Lung (tissue), 12 donors: Measurements from ENCODE around the gene ATP12A. TPM values are rescaled to one million over a fixed set of nuclear protein-coding genes. Genes with fewer than 3 reads are reported as not detected.

Experiments used
- ATAC-seq: fragments of 200-7000 bp; cut with Tn5 transposase; one replicate; pipeline ENCODE4 v1.9.1; 2020; ENCODE audit warnings: moderate number of reproducible peaks; ENCODE audit not compliant: insufficient read depth, low FRiP score
- DNase-seq, 3 donors: peaks; one replicate each; pipeline ENCODE4 v3.0.0-alpha.2; 2013 to 2017
- H3K27ac ChIP-seq, 2 donors: one replicate each; pipeline ENCODE4 v1.5.1; 2013; ENCODE audit warnings: mild to moderate bottlenecking in 2 of 2, moderate library complexity in 2 of 2, control low read depth in 1 of 2, inconsistent platforms in 1 of 2, low read depth in 1 of 2, low read length in 1 of 2
- H3K27me3 ChIP-seq, 3 donors: one replicate each; pipeline ENCODE4 v1.5.1; 2013; ENCODE audit warnings: low read length in 2 of 3; ENCODE audit not compliant: control insufficient read depth in 3 of 3, insufficient read depth in 3 of 3
- H3K36me3 ChIP-seq, 4 donors: one replicate each; pipeline ENCODE4 v1.5.1; 2013; ENCODE audit warnings: low read length in 4 of 4, mild to moderate bottlenecking in 1 of 4, moderate library complexity in 1 of 4; ENCODE audit not compliant: control insufficient read depth in 4 of 4, insufficient read depth in 4 of 4
- H3K4me1 ChIP-seq, 5 donors: one replicate each; pipeline ENCODE4 v1.5.1; 2013; ENCODE audit warnings: low read length in 5 of 5, mild to moderate bottlenecking in 2 of 5, moderate library complexity in 1 of 5; ENCODE audit not compliant: control insufficient read depth in 5 of 5, insufficient read depth in 5 of 5
- H3K4me3 ChIP-seq: one replicate; pipeline ENCODE4 v1.5.1; 2013; ENCODE audit warnings: mild to moderate bottlenecking, control low read depth, moderate library complexity
- H3K9ac ChIP-seq, 2 donors: one replicate each; pipeline ENCODE4 v1.5.1; 2013; ENCODE audit warnings: low read length in 2 of 2, control low read depth in 1 of 2; ENCODE audit not compliant: insufficient read depth in 1 of 2
- H3K9me3 ChIP-seq, 4 donors: one replicate each; pipeline ENCODE4 v1.5.1; 2013; ENCODE audit warnings: low read length in 3 of 4, mild to moderate bottlenecking in 1 of 4, moderate library complexity in 1 of 4; ENCODE audit not compliant: control insufficient read depth in 4 of 4, insufficient read depth in 3 of 4
- WGBS, 2 donors: extraction: QIAGEN DNeasy Blood & Tissue Kit; methylation state at CpG; one replicate each; pipeline ENCODE4 v1.1.7; 2013; 5-methylcytosine and 5-hydroxymethylcytosine counted together
- polyA plus RNA-seq, 2 donors: library from polyadenylated mRNA; stranded (reverse); fragments of 200-250 nt; gene quantifications; one replicate each; pipeline ENCODE4 v1.2.1, GENCODE V29; 2013
- total RNA-seq, 2 donors: library from RNA; depleted of rRNA in 1 of 2; stranded (reverse); fragments of >200 nt in 1 of 2; gene quantifications; one replicate each; pipeline ENCODE4 v1.2.1, GENCODE V29; 2014 to 2021
- TF ChIP-seq, protein P1 (sequence below): IDR thresholded peaks from 2 replicates; pipeline ENCODE4 v1.5.1; 2012; ENCODE audit warnings: mild to moderate bottlenecking; ENCODE audit errors: control extremely low read depth, extremely low read depth
- donor health status: control.
- donor health status: control.
- donor health status: Bipolar disorder and iron deficiency.
- donor health status: healthy.
- donor health status: DM: yes; HTN: yes; CAD: no.

The ATP12A gene
- total and polyA plus RNA-seq, 4 donors = 0.40 to 11.7 (median 2.2) TPM

GRCh38 chr13:24678151-24678550 lies 2.1 kb upstream of the ATP12A start:
- TF ChIP-seq, protein P1, sequence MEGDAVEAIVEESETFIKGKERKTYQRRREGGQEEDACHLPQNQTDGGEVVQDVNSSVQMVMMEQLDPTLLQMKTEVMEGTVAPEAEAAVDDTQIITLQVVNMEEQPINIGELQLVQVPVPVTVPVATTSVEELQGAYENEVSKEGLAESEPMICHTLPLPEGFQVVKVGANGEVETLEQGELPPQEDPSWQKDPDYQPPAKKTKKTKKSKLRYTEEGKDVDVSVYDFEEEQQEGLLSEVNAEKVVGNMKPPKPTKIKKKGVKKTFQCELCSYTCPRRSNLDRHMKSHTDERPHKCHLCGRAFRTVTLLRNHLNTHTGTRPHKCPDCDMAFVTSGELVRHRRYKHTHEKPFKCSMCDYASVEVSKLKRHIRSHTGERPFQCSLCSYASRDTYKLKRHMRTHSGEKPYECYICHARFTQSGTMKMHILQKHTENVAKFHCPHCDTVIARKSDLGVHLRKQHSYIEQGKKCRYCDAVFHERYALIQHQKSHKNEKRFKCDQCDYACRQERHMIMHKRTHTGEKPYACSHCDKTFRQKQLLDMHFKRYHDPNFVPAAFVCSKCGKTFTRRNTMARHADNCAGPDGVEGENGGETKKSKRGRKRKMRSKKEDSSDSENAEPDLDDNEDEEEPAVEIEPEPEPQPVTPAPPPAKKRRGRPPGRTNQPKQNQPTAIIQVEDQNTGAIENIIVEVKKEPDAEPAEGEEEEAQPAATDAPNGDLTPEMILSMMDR = no peak
- H3K36me3 ChIP-seq = no peaks in the 10 kb centered on the region
- peaks cover 0 to 7% (median 0%) of the 10 kb centered on the region in 5 donors for H3K4me1 ChIP-seq
- peaks cover 0 to 35% (median 23%) of the 10 kb centered on the region in 3 donors for H3K27me3 ChIP-seq
- no peak overlapping the region for H3K9ac ChIP-seq
- H3K4me3 ChIP-seq = no peak overlapping the region
- DNase-seq = no peak
- H3K27ac ChIP-seq = no peak overlapping the region
- H3K9me3 ChIP-seq = peaks cover 0 to 5% (median 0%) of the 10 kb centered on the region in 4 donors
- WGBS, 2 donors = 88 to 96% methylated on average over 3 of the region's 3 CpGs
- ATAC-seq = no peak

DNA sequence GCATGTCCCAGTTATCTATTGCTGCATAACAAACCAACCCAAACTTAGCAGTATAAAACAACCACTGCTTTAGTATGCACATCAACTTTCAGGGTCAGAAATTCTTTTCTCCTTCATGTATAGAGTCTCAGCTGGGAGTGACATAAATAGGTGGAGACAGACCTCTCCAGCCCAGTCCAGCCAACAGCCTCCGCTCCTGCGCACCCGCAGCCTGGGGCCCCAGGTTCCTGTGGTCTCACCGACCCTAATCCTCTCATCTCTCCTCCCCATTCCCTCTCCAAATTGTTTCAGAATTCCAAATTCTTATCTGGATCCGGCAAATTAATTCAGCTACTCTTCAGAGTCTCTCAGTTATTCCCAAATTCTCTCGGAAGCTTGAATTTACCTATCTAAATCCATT lies 522 bp upstream of the ATP12A start:
- Histone ChIP-seq H3K4me3 (no peak overlapping the region), H3K27ac (no peak overlapping the region), H3K4me1 (peaks cover 0 to 7% (median 0%) of the 10 kb centered on the region in 5 donors), H3K9ac (no peak overlapping the region), H3K36me3 (no peaks in the 10 kb centered on the region), H3K9me3 (peaks cover 0 to 5% (median 0%) of the 10 kb centered on the region in 4 donors), H3K27me3 (peaks cover 0 to 35% (median 23%) of the 10 kb centered on the region in 3 donors)
- 36 to 54% methylated on average over 6 of the region's 6 CpGs for whole genome bisulfite sequencing, 2 donors
- no peak for ATAC-seq
- no peak for DNase-seq
- TF ChIP-seq, protein P1 = no peak

GRCh38 chr13:24680921-24681604 lies 855 bp downstream of the ATP12A start:
- Histone ChIP-seq H3K9ac (no peak overlapping the region), H3K9me3 (peaks cover 0 to 5% (median 0%) of the 10 kb centered on the region in 4 donors), H3K36me3 (no peaks in the 10 kb centered on the region), H3K4me1 (peaks cover 0 to 7% (median 0%) of the 10 kb centered on the region in 5 donors), H3K27me3 (peaks cover 0 to 35% (median 23%) of the 10 kb centered on the region in 3 donors), H3K27ac (no peak overlapping the region), H3K4me3 (no peak overlapping the region)
- 41 to 47% methylated on average over 24 to 29 of the region's 29 CpGs for WGBS, 2 donors
- DNase-seq (no peak), ATAC-seq (no peak)
- TF ChIP-seq, protein P1 = no peak
